Liver (tissue), 9 donors: ENCODE measurements around the gene GRK1. TPM values are rescaled to one million over a fixed set of nuclear protein-coding genes. Genes with fewer than 3 reads are reported as not detected.

Experiments used
- DNase-seq: peaks from one replicate; pipeline ENCODE4 v3.0.0-alpha.2; 2017; ENCODE audit warnings: low spot score
- H3K27ac ChIP-seq, 2 donors: one replicate each; pipeline ENCODE4 v1.7.0; 2013; ENCODE audit warnings: inconsistent platforms in 2 of 2, low read length in 2 of 2, control low read depth in 1 of 2, low read depth in 1 of 2, mild to moderate bottlenecking in 1 of 2
- H3K27me3 ChIP-seq, 4 donors: one replicate each; pipeline versions ENCODE4 v1.6.1 to v1.7.0; 2013; ENCODE audit warnings: low read length in 3 of 4, inconsistent platforms in 1 of 4, mild to moderate bottlenecking in 1 of 4, moderate library complexity in 1 of 4; ENCODE audit not compliant: control insufficient read depth in 4 of 4, insufficient read depth in 4 of 4
- H3K36me3 ChIP-seq, 4 donors: one replicate each; pipeline versions ENCODE4 v1.6.1 to v1.7.0; 2013; ENCODE audit warnings: low read length in 3 of 4, mild to moderate bottlenecking in 3 of 4, low read depth in 1 of 4, moderate library complexity in 1 of 4; ENCODE audit not compliant: control insufficient read depth in 4 of 4, insufficient read depth in 3 of 4
- H3K4me1 ChIP-seq, 4 donors: one replicate each; pipeline versions ENCODE4 v1.6.1 to v1.7.0; 2013; ENCODE audit warnings: low read length in 3 of 4, mild to moderate bottlenecking in 3 of 4, moderate library complexity in 1 of 4; ENCODE audit not compliant: control insufficient read depth in 4 of 4, insufficient read depth in 4 of 4
- H3K4me3 ChIP-seq, 3 donors: one replicate each; pipeline versions ENCODE4 v1.6.1 to v1.7.0; 2013; ENCODE audit warnings: low read length in 3 of 3, control low read depth in 1 of 3, low read depth in 1 of 3, mild to moderate bottlenecking in 1 of 3
- H3K9ac ChIP-seq, 2 donors: one replicate each; pipeline ENCODE4 v1.7.0; 2013; ENCODE audit warnings: low read length in 2 of 2, mild to moderate bottlenecking in 2 of 2, moderate library complexity in 2 of 2, control low read depth in 1 of 2, low read depth in 1 of 2
- H3K9me3 ChIP-seq, 4 donors: one replicate each; pipeline versions ENCODE4 v1.6.1 to v1.7.0; 2013; ENCODE audit warnings: low read length in 3 of 4; ENCODE audit not compliant: control insufficient read depth in 4 of 4
- ATF3 ChIP-seq: IDR thresholded peaks from 2 replicates; pipeline ENCODE4 v1.6.1; 2016; ENCODE audit warnings: antibody characterized with exemption
- CTCF ChIP-seq: fragments of 150-350 bp; IDR thresholded peaks from 2 replicates; pipeline ENCODE4 v1.5.1; 2017; ENCODE audit warnings: improper control_type of control experiment, low read depth, low read length; ENCODE audit not compliant: missing input control
- EGR1 ChIP-seq, 2 donors: IDR thresholded peaks; 2 replicates each; pipeline ENCODE4 v1.6.1; 2016 to 2018; ENCODE audit warnings: antibody characterized with exemption in 2 of 2, low read depth in 2 of 2
- FOXA1 ChIP-seq: IDR thresholded peaks from 2 replicates; pipeline ENCODE4 v1.6.1; 2016; ENCODE audit warnings: antibody characterized with exemption
- FOXA2 ChIP-seq: IDR thresholded peaks from 2 replicates; pipeline ENCODE4 v1.6.1; 2016; ENCODE audit warnings: antibody characterized with exemption
- JUND ChIP-seq, 2 donors: IDR thresholded peaks; 2 replicates each; pipeline ENCODE4 v1.6.1; 2016; ENCODE audit warnings: antibody characterized with exemption in 2 of 2
- MAX ChIP-seq: IDR thresholded peaks from 2 replicates; pipeline ENCODE4 v1.6.1; 2016; ENCODE audit warnings: antibody characterized with exemption
- NR2F2 ChIP-seq: IDR thresholded peaks from 2 replicates; pipeline ENCODE4 v1.6.1; 2016; ENCODE audit warnings: antibody characterized with exemption
- RAD21 ChIP-seq, 2 donors: IDR thresholded peaks; 2 replicates each; pipeline ENCODE4 v1.6.1; 2016; ENCODE audit warnings: antibody characterized with exemption in 2 of 2, mild to moderate bottlenecking in 2 of 2
- REST ChIP-seq: IDR thresholded peaks from 2 replicates; pipeline ENCODE4 v1.6.1; 2016; ENCODE audit warnings: antibody characterized with exemption, mild to moderate bottlenecking
- RXRA ChIP-seq, 2 donors: IDR thresholded peaks; 2 replicates each; pipeline ENCODE4 v1.6.1; 2017 to 2018; ENCODE audit warnings: antibody characterized with exemption in 2 of 2, mild to moderate bottlenecking in 1 of 2
- SP1 ChIP-seq: IDR thresholded peaks from 2 replicates; pipeline ENCODE4 v1.6.1; 2018; ENCODE audit warnings: antibody characterized with exemption, mild to moderate bottlenecking
- TAF1 ChIP-seq: conservative IDR thresholded peaks from 2 replicates; pipeline ENCODE4 v1.6.1; 2016; ENCODE audit warnings: antibody characterized with exemption, mild to moderate bottlenecking
- YY1 ChIP-seq: IDR thresholded peaks from 2 replicates; pipeline ENCODE4 v1.6.1; 2016; ENCODE audit warnings: antibody characterized with exemption, mild to moderate bottlenecking
- WGBS: extraction: QIAGEN DNeasy Blood & Tissue Kit; methylation state at CpG from one replicate; pipeline ENCODE4 v1.1.7; 2013; 5-methylcytosine and 5-hydroxymethylcytosine counted together
- polyA plus RNA-seq, 2 donors: library from polyadenylated mRNA; stranded (reverse) in 1 of 2; unstranded in 1 of 2; fragments of 200-250 nt in 1 of 2; fragments of >200 nt in 1 of 2; fragmentation: Nextera tagmentation in 1 of 2; extraction: Ambion mirVana in 1 of 2; gene quantifications; one replicate each; pipeline versions ENCODE4 v1.2.1 to v1.2.3, GENCODE V29; 2013 to 2015
- total RNA-seq, 2 donors: library from RNA; depleted of rRNA; stranded (reverse); fragments of >200 nt; gene quantifications; one replicate each; pipeline ENCODE4 v1.2.3, GENCODE V29; 2014
- donor health status: healthy.
- donor health status: healthy.
- donor health status: healthy.
- donor health status: healthy.
- donor health status: healthy.

Gene GRK1
- total and polyA plus RNA-seq, 4 donors, result 0.05 TPM; not detected in 3

GRCh38 chr13:113633485-113633873 is 33.5 kb upstream of the GRK1 start (continued):
- no peak for TF ChIP-seq REST

- peaks cover 9 to 69% (median 53%) of the 10 kb centered on the region in 4 donors for H3K36me3 ChIP-seq
- no peak overlapping the region for H3K27ac ChIP-seq
- WGBS, result 96% methylated on average over 16 of the region's 16 CpGs
- no peaks in the 10 kb centered on the region for H3K4me1 ChIP-seq
- no peak overlapping the region for H3K9ac ChIP-seq
- no peaks in the 10 kb centered on the region for H3K9me3 ChIP-seq
- DNase-seq, result no peak
- no peak for TF ChIP-seq RAD21 (IDR thresholded peaks at IDR 0.05)
- TF ChIP-seq YY1, result no peak
- no peak for TF ChIP-seq SP1
- no peak for TF ChIP-seq REST
- TF ChIP-seq NR2F2, result no peak
- no peak for TF ChIP-seq ATF3
- no peak for TF ChIP-seq JUND (IDR thresholded peaks at IDR 0.05)
- no peak for TF ChIP-seq EGR1 (IDR thresholded peaks at IDR 0.05; ENCODE audit: low read depth in 2 of 2)
- no peak for TF ChIP-seq RXRA (IDR thresholded peaks at IDR 0.05)
- TF ChIP-seq CTCF, result no peak
- TF ChIP-seq MAX, result no peak
- TF ChIP-seq FOXA2, result no peak
- no peak for TF ChIP-seq FOXA1
- TF ChIP-seq TAF1, result no peak
- no peaks in the 10 kb centered on the region for H3K27me3 ChIP-seq
- H3K4me3 ChIP-seq, result no peak overlapping the region
Measured at GRCh38 chr13:113634279-113635047, 32.6 kb upstream of the GRK1 start.
